H1 (cell line): ENCODE data around the gene MCEMP1. TPM values are rescaled to one million over a fixed set of nuclear protein-coding genes. Genes with fewer than 3 reads are reported as not detected.

Experiments used
- RXRA ChIP-seq: IDR thresholded peaks from 2 replicates; pipeline ENCODE4 v1.6.1; 2011; ENCODE audit warnings: low read depth, mild to moderate bottlenecking, low read length, moderate library complexity; ENCODE audit not compliant: insufficient read depth
- SUZ12 ChIP-seq: fragments of 200-600 bp; sonication (generic); IDR thresholded peaks from 2 replicates; pipeline ENCODE4 v1.6.1; 2012; ENCODE audit warnings: mild to moderate bottlenecking, inconsistent platforms, low read length, moderate library complexity, mixed read lengths
- polyA plus RNA-seq, 7 experiments: library from polyadenylated mRNA; depleted of rRNA in 3 of 7; stranded (reverse) in 5 of 7; unstranded in 2 of 7; fragments of >200 nt in 5 of 7; fragments of 200-250 nt in 2 of 7; gene quantifications; 1 replicate in 5 of 7; 2 replicates in 1 of 7; 4 replicates in 1 of 7; pipeline versions ENCODE4 v1.2.1 to v1.2.3, GENCODE V29; 2011 to 2013; ENCODE audit warnings: missing spikeins in 2 of 7, mixed read lengths in 2 of 7
- total RNA-seq: library from RNA; stranded (reverse); fragmentation: NEBNext Ultra II Directional; extraction: Animal tissue kit (Norgen Biotek cat#: 25700); gene quantifications from 2 replicates; pipeline ENCODE4 v1.2.1, GENCODE V29; 2021

MCEMP1 gene
- total and polyA plus RNA-seq, 2 of the 8 experiments (the other 6 are each of a cell fraction or from before 2014, with no cell fraction given): not detected

- TF ChIP-seq RXRA (no peak), SUZ12 (no peak)
Observed at GRCh38 chr19:7672522-7672921, 4.4 kb upstream of the MCEMP1 start (continued).
